ENCODE data around the gene CFAP45. TPM values are rescaled to one million over a fixed set of nuclear protein-coding genes. Genes with fewer than 3 reads are reported as not detected.

The CFAP45 gene
- total and polyA plus RNA-seq, 9 of the 15 experiments (the other 6 are each of a cell fraction or from before 2014, with no cell fraction given): 0.65 to 2.4 (median 1.5) TPM

- TF ChIP-seq, protein P1, sequence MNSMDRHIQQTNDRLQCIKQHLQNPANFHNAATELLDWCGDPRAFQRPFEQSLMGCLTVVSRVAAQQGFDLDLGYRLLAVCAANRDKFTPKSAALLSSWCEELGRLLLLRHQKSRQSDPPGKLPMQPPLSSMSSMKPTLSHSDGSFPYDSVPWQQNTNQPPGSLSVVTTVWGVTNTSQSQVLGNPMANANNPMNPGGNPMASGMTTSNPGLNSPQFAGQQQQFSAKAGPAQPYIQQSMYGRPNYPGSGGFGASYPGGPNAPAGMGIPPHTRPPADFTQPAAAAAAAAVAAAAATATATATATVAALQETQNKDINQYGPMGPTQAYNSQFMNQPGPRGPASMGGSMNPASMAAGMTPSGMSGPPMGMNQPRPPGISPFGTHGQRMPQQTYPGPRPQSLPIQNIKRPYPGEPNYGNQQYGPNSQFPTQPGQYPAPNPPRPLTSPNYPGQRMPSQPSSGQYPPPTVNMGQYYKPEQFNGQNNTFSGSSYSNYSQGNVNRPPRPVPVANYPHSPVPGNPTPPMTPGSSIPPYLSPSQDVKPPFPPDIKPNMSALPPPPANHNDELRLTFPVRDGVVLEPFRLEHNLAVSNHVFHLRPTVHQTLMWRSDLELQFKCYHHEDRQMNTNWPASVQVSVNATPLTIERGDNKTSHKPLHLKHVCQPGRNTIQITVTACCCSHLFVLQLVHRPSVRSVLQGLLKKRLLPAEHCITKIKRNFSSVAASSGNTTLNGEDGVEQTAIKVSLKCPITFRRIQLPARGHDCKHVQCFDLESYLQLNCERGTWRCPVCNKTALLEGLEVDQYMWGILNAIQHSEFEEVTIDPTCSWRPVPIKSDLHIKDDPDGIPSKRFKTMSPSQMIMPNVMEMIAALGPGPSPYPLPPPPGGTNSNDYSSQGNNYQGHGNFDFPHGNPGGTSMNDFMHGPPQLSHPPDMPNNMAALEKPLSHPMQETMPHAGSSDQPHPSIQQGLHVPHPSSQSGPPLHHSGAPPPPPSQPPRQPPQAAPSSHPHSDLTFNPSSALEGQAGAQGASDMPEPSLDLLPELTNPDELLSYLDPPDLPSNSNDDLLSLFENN (IDR thresholded peaks at IDR 0.05; ENCODE audit: low read depth in 2 of 2, low read length in 2 of 2): peak in 1 of 2 experiments; percentile 70; a peak in 1 of 4 replicates
- peak; percentile 49 to 90; a peak in 3 of 4 replicates for TF ChIP-seq TEAD1 (CRISPR knock-in tag; IDR thresholded peaks at IDR 0.05)
- no peak for TF ChIP-seq CREB5 (CRISPR knock-in tag; IDR thresholded peaks at IDR 0.05)
- peak; percentile 95 for TF ChIP-seq EP400 (IDR thresholded peaks at IDR 0.05)
- no peak for TF ChIP-seq ZBTB2 (IDR thresholded peaks at IDR 0.05)
- no peak; the same call in 1 of the 2 replicates for TF ChIP-seq KLF16 (IDR thresholded peaks at IDR 0.05)
- TF ChIP-seq FOXP1 (CRISPR knock-in tag; IDR thresholded peaks at IDR 0.05): peak; percentile 81; the same call in 1 of the 2 replicates
- no peak for TF ChIP-seq TRIM28 (IDR thresholded peaks at IDR 0.05)
- no peak for TF ChIP-seq ZNF695 (CRISPR knock-in tag; IDR thresholded peaks at IDR 0.05)
- TF ChIP-seq, protein P2, sequence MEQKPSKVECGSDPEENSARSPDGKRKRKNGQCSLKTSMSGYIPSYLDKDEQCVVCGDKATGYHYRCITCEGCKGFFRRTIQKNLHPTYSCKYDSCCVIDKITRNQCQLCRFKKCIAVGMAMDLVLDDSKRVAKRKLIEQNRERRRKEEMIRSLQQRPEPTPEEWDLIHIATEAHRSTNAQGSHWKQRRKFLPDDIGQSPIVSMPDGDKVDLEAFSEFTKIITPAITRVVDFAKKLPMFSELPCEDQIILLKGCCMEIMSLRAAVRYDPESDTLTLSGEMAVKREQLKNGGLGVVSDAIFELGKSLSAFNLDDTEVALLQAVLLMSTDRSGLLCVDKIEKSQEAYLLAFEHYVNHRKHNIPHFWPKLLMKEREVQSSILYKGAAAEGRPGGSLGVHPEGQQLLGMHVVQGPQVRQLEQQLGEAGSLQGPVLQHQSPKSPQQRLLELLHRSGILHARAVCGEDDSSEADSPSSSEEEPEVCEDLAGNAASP (IDR thresholded peaks at IDR 0.05): peak; percentile 92
- TF ChIP-seq ZBTB1 (CRISPR knock-in tag; IDR thresholded peaks at IDR 0.05; ENCODE audit: borderline replicate concordance, low read depth): no peak; the same call in 1 of the 2 replicates
- no peak for TF ChIP-seq ZZZ3 (IDR thresholded peaks at IDR 0.05)
- peak; percentile 6; the same call in 1 of the 2 replicates for TF ChIP-seq PRMT5 (CRISPR knock-in tag; IDR thresholded peaks at IDR 0.05)
- TF ChIP-seq PRPF4 (IDR thresholded peaks at IDR 0.05; ENCODE audit: insufficient read depth, low read depth, low read length, poor library complexity, severe bottlenecking): peak; percentile 73
- TF ChIP-seq ZNF347 (CRISPR knock-in tag; IDR thresholded peaks at IDR 0.05; ENCODE audit: low read depth): no peak
- no peak for TF ChIP-seq ZNF436 (CRISPR knock-in tag; IDR thresholded peaks at IDR 0.05)
- TF ChIP-seq ZNF444 (CRISPR knock-in tag; IDR thresholded peaks at IDR 0.05): no peak
- TF ChIP-seq TARDBP (IDR thresholded peaks at IDR 0.05): peak; percentile 54; the same call in 1 of the 2 replicates
- no peak for TF ChIP-seq CBFA2T2 (conservative IDR thresholded peaks at IDR 0.05)
- no peak for TF ChIP-seq TEAD4 (IDR thresholded peaks at IDR 0.05; ENCODE audit: low read length)
- 0 out of 2 replicates have a peak, but pooled peaks have one; percentile 50 for TF ChIP-seq TEAD4 (CRISPR knock-in tag; IDR thresholded peaks at IDR 0.05; ENCODE audit: borderline replicate concordance)
These were observed 25.1 kb upstream of the CFAP45 start, which contains the start of gene TAGLN2 (continued) for GRCh38 chr1:159924791-159925718.

Measured in K562 (cell line).